Right lobe of liver (tissue), 6 donors: ENCODE data around the gene CYSTM1. TPM values are rescaled to one million over a fixed set of nuclear protein-coding genes. Genes with fewer than 3 reads are reported as not detected.

Source experiments
- ATAC-seq, 4 donors: fragments of 200-7000 bp; cut with Tn5 transposase; one replicate each; pipeline ENCODE4 v1.9.1; 2020; ENCODE audit warnings: mild to moderate bottlenecking in 4 of 4, moderate library complexity in 4 of 4
- DNase-seq, 3 donors: peaks; one replicate each; pipeline ENCODE4 v3.0.0-alpha.2; 2020
- H3K27ac ChIP-seq, 3 donors: fragments of 200-600 bp; one replicate each; pipeline ENCODE4 v1.8.0; 2022
- H3K27me3 ChIP-seq, 2 donors: fragments of 200-600 bp; one replicate each; pipeline ENCODE4 v1.8.0; 2022
- H3K36me3 ChIP-seq, 4 donors: fragments of 200-600 bp; sonication (generic) in 1 of 4; one replicate each; pipeline versions ENCODE4 v1.5.1 to v1.8.0; 2017 to 2022; ENCODE audit warnings: control low read depth in 1 of 4
- H3K4me1 ChIP-seq, 4 donors: fragments of 200-600 bp; sonication (generic) in 1 of 4; one replicate each; pipeline versions ENCODE4 v1.5.1 to v1.8.0; 2017 to 2022; ENCODE audit warnings: control low read depth in 1 of 4
- H3K4me3 ChIP-seq, 3 donors: fragments of 200-600 bp; one replicate each; pipeline ENCODE4 v1.8.0; 2022
- H3K9me3 ChIP-seq, 4 donors: fragments of 200-600 bp; sonication (generic) in 1 of 4; one replicate each; pipeline versions ENCODE4 v1.5.1 to v1.8.0; 2017 to 2022; ENCODE audit warnings: control low read depth in 1 of 4
- POLR2A ChIP-seq: fragments of 450-650 bp; IDR thresholded peaks from one replicate; pipeline ENCODE4 v1.6.1; 2017; ENCODE audit warnings: antibody characterized with exemption, mild to moderate bottlenecking
- WGBS: methylation state at CpG from one replicate; pipeline ENCODE4 v1.1.6; 2018; ENCODE audit warnings: low coverage, low lambda C conversion rate; ENCODE audit not compliant: insufficient coverage; ENCODE audit errors: missing lambda C conversion rate; 5-methylcytosine and 5-hydroxymethylcytosine counted together
- intact Hi-C, 2 donors: fragments of 100-400 bp; cut with DNase I; formaldehyde crosslinking; loops; one replicate each; pipeline versions ENCODE4 v1.11.2 to v1.14.1; 2022
- total RNA-seq, 6 experiments: library from RNA; depleted of rRNA in 2 of 6; stranded (reverse); fragments of >200 nt in 2 of 6; fragmentation: NEBNext Ultra II Directional in 3 of 6; extraction: Animal tissue kit (Norgen Biotek cat#: 25700) in 3 of 6; gene quantifications; one replicate each; pipeline versions ENCODE4 v1.1.0 to v1.2.4, GENCODE V29; 2016 to 2023
- TF ChIP-seq, protein P1 (sequence below), 4 donors: fragments of 200-600 bp in 3 of 4; fragments of 450-650 bp in 1 of 4; IDR thresholded peaks; one replicate each; pipeline versions ENCODE4 v1.5.1 to v1.8.0; 2016 to 2022; ENCODE audit warnings: antibody characterized with exemption in 4 of 4, mild to moderate bottlenecking in 2 of 4
- donor health status: DM: no; HTN: yes; CAD: no.
- donor health status: DM: no; HTN: no; CAD: no.
- donor health status: DM: no; HTN: no; CAD: no.
- donor health status: DM: no; HTN: yes; CAD: no.
- donor health status: DM: no; HTN: yes; CAD: no.

The CYSTM1 gene
- total RNA-seq, 6 experiments from 2014 or later, result 15.5 to 78.0 (median 29.8) TPM

DNA sequence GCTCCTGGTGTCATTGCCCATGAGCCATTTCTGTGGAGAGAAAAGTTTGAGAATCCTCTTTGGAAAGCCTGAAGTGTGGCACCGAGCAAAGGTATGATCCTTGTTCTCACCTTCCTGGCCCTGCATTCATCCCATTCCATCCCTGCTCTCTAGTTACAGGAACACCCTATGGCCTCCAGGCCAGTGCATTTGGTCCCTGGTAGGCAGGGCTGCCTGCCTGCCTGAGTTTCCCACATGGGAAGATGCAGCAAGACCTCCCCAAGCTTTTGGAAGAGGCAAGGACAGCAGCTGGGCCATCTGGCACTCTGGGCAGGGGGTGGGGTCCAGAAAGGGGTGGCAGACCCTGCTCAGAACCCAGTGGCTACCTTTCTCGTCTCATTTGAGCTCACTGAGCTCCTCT, 24.8 kb upstream of the CYSTM1 start:
- Histone ChIP-seq H3K27ac (no peak overlapping the region), H3K36me3 (no peaks in the 10 kb centered on the region), H3K27me3 (no peaks in the 10 kb centered on the region), H3K9me3 (no peaks in the 10 kb centered on the region), H3K4me3 (no peak overlapping the region), H3K4me1 (peaks cover 0 to 14% (median 0%) of the 10 kb centered on the region in 4 donors)
- ATAC-seq (no peak), DNase-seq (peak in 1 of 3 donors; percentile 31)
- no CpG with 5 or more reads among the region's 2 CpGs for WGBS
- TF ChIP-seq POLR2A, result no peak
- TF ChIP-seq, protein P1, sequence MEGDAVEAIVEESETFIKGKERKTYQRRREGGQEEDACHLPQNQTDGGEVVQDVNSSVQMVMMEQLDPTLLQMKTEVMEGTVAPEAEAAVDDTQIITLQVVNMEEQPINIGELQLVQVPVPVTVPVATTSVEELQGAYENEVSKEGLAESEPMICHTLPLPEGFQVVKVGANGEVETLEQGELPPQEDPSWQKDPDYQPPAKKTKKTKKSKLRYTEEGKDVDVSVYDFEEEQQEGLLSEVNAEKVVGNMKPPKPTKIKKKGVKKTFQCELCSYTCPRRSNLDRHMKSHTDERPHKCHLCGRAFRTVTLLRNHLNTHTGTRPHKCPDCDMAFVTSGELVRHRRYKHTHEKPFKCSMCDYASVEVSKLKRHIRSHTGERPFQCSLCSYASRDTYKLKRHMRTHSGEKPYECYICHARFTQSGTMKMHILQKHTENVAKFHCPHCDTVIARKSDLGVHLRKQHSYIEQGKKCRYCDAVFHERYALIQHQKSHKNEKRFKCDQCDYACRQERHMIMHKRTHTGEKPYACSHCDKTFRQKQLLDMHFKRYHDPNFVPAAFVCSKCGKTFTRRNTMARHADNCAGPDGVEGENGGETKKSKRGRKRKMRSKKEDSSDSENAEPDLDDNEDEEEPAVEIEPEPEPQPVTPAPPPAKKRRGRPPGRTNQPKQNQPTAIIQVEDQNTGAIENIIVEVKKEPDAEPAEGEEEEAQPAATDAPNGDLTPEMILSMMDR (IDR thresholded peaks at IDR 0.05), result no peak
- intact Hi-C loops, result loop anchor here (5.0 kb wide), 1 partner anchor 73 kb away; no protein-coding TSS in a partner anchor

DNA sequence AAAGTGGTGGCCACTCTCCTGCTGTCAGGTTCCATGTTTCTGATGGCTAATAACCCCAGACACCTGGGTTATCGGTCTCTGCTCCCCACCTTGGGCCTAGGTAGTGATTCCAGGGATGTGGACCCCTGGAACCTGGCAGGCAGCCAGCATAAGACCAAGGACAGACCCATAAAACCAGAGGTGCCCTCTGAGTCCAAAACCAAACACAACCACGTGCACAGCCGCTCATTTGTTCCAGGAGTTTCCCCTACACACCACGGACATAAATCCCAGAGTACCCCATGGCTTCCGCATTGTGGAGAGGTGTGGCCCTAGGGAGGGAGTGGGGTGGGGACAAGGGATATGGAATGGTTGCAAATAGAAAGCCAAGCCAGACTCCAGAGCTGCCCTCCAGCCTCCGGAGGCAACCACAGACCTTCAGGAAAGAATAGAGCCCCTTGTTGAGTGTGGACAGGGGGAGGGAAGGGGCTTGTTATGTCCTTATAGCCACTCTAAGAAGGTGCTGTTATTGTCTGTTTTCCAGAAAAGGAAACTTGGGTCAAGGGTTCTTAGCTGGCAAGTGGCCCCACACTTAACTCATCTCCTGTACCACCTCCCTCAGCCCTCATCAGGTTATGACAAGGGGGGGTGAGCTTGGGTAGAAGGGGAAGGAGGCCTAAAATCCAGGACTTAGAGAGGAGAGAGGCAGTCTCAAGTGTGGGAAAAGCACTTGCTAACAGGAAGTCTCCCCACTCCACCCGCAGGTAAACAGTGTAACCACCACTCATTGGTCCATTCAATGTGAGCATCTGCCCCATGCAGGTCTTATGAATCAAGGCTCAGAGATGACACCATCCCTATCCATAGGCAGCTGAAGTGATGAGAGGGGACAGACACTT, 23.6 kb upstream of the CYSTM1 start:
- H3K27ac ChIP-seq, result no peak overlapping the region
- intact Hi-C loops, result loop anchor here (5.0 kb wide), 1 partner anchor 74 kb away; no protein-coding TSS in a partner anchor
- peaks cover 0 to 2% (median 0%) of the 10 kb centered on the region in 4 donors for H3K4me1 ChIP-seq
- no peaks in the 10 kb centered on the region for H3K27me3 ChIP-seq
- H3K4me3 ChIP-seq, result no peak overlapping the region
- 65% methylated on average over 6 of the region's 7 CpGs for WGBS
- no peaks in the 10 kb centered on the region for H3K36me3 ChIP-seq
- DNase-seq, result peak in 1 of 3 donors; percentile 32
- H3K9me3 ChIP-seq, result no peaks in the 10 kb centered on the region
- TF ChIP-seq, protein P1 (IDR thresholded peaks at IDR 0.05), result no peak
- TF ChIP-seq POLR2A, result no peak
- no peak for ATAC-seq

DNA sequence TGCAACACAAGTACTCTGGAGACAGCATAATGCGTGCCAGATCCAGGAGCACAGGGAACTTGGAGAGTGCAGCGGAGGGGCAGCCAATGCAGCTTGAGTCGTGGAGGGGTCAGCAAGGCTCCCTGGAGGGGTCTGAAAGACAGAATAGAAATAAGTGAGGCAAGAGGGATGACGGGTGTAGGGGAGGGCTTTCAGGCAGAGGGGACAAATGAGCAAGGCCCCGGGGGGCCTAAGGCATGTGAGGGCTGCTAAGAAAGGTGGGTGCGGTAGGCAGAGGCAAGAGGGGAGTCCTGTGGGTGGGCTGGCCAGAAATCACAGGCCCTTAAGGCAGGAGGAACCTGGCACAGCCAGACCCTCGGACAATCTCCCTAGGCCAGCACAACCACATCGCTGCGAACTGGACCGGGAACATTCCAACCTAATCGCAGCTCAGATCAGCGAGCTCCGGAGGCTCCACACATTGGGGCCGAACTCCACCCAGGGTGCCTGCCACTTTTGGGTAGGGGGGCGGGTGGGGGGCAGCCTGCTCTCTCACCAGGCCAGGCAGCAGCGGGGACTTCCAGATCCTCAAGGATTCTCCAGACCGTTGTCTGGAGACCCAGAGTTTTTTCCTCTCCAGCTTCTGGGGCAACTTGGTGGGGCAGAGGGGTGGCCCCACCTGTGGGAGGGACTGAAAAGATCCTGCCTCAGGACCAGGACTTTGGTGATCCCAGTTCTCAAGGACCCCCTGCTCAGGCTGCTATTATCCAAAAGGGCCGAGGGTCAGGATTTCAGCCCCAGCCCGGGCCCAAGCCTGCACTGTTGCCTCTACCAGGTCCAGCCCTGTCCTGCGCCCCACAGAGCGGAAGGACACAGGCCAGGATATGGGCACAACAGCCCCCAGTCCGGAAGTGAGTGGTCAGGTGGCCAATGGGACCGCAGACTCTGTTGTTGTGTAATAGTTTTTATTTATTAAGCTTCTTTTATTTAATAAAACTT, 22.7 kb upstream of the CYSTM1 start:
- no peaks in the 10 kb centered on the region for H3K27me3 ChIP-seq
- no peak overlapping the region for H3K4me3 ChIP-seq
- no peak overlapping the region for H3K27ac ChIP-seq
- no peak for ATAC-seq
- WGBS, result 76% methylated on average over 8 of the region's 23 CpGs
- intact Hi-C loops, result loop anchor here (5.0 kb wide), 1 partner anchor 75 kb away; no protein-coding TSS in a partner anchor
- TF ChIP-seq, protein P1 (IDR thresholded peaks at IDR 0.05), result no peak
- TF ChIP-seq POLR2A, result no peak
- peaks cover 0 to 1% (median 0%) of the 10 kb centered on the region in 4 donors for H3K4me1 ChIP-seq
- no peaks in the 10 kb centered on the region for H3K36me3 ChIP-seq
- H3K9me3 ChIP-seq, result no peaks in the 10 kb centered on the region
- DNase-seq, result peak in 1 of 3 donors; percentile 35

DNA sequence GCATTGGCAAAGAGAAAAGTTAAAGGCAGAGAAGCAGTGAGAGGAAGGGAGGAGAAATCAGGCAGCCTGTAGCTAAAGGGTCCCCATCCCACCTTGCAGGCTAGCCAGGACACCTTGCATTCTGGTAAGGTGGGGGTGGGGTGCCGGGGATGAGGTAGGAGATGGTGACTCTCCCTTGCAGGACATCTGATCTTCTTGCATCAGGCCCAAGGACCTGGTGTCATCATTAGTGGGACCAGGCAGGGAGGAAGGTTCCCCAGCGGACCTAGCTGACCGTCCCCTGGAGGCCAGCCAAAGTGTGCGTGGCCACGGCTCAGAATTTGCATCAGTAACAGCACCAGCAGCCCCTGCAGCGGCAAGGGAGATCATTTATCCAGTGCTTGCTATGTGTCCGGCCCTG, 21.7 kb upstream of the CYSTM1 start:
- DNase-seq (no peak), ATAC-seq (no peak)
- H3K9me3 ChIP-seq, result no peaks in the 10 kb centered on the region
- 51% methylated on average over 6 of the region's 7 CpGs for WGBS
- TF ChIP-seq POLR2A, result no peak
- TF ChIP-seq, protein P1 (IDR thresholded peaks at IDR 0.05), result no peak
- no peaks in the 10 kb centered on the region for H3K36me3 ChIP-seq
- H3K27ac ChIP-seq, result no peak overlapping the region
- peaks cover 0 to 4% (median 0%) of the 10 kb centered on the region in 4 donors for H3K4me1 ChIP-seq
- no peak overlapping the region for H3K4me3 ChIP-seq
- no peaks in the 10 kb centered on the region for H3K27me3 ChIP-seq
- intact Hi-C loops, result loop anchor here (5.0 kb wide), 1 partner anchor 76 kb away; no protein-coding TSS in a partner anchor
